Choroid plexus epithelial cell (primary cell): ENCODE results near the gene MYH16.
"Not testable (repeated sequence)": the region's sequence is repeated elsewhere in the genome, so short reads cannot be mapped to it uniquely, and the experiment has no call there.

Experiments used
- DNase-seq: peaks from one replicate; pipeline ENCODE4 v3.0.0-alpha.2; 2010; ENCODE audit warnings: low read depth
- H3K4me3 ChIP-seq: 2 replicates; pipeline ENCODE4 v1.5.1; 2011; ENCODE audit warnings: low read depth, mild to moderate bottlenecking, control low read depth, low read length, moderate library complexity
- TF ChIP-seq, protein P1 (sequence below): conservative IDR thresholded peaks from 2 replicates; pipeline ENCODE4 v1.5.1; 2011; ENCODE audit warnings: low read depth, mild to moderate bottlenecking, control low read depth, inconsistent platforms, low read length, moderate library complexity

MYH16 gene

DNA sequence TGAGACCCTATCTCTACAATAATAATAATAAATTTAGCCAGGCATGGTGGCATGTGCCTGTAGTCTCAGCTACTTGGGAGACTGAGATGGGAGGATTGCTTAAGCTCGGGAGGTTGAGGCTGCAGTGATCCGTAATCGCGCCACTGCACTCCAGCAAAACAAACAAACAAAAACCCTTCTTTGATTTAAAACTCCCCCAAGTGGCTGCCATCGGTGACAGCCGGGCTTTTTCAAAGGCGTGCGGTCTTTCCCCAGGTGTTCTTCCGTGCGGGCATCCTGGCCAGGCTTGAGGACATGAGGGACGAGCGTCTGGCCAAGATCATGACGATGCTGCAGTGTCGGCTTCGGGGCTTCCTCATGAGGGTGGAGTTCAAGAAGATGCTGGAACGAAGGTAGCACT lies 1.9 kb upstream of the MYH16 start:
- TF ChIP-seq, protein P1, sequence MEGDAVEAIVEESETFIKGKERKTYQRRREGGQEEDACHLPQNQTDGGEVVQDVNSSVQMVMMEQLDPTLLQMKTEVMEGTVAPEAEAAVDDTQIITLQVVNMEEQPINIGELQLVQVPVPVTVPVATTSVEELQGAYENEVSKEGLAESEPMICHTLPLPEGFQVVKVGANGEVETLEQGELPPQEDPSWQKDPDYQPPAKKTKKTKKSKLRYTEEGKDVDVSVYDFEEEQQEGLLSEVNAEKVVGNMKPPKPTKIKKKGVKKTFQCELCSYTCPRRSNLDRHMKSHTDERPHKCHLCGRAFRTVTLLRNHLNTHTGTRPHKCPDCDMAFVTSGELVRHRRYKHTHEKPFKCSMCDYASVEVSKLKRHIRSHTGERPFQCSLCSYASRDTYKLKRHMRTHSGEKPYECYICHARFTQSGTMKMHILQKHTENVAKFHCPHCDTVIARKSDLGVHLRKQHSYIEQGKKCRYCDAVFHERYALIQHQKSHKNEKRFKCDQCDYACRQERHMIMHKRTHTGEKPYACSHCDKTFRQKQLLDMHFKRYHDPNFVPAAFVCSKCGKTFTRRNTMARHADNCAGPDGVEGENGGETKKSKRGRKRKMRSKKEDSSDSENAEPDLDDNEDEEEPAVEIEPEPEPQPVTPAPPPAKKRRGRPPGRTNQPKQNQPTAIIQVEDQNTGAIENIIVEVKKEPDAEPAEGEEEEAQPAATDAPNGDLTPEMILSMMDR, result peak; percentile 4
- H3K4me3 ChIP-seq, result no peak overlapping the region
- DNase-seq, result no peak

- not testable (repeated sequence) for H3K4me3 ChIP-seq, DNase-seq
Observed at GRCh38 chr7:99273561-99273960, 922 bp downstream of the MYH16 start.

GRCh38 chr7:99274908-99275307 lies 2.3 kb downstream of the MYH16 start:
- not testable (repeated sequence) for H3K4me3 ChIP-seq, DNase-seq

- TF ChIP-seq, protein P1, result no peak
- no peak overlapping the region for H3K4me3 ChIP-seq
- DNase-seq, result no peak
Observed at GRCh38 chr7:99275496-99275895, 2.9 kb downstream of the MYH16 start.

DNA sequence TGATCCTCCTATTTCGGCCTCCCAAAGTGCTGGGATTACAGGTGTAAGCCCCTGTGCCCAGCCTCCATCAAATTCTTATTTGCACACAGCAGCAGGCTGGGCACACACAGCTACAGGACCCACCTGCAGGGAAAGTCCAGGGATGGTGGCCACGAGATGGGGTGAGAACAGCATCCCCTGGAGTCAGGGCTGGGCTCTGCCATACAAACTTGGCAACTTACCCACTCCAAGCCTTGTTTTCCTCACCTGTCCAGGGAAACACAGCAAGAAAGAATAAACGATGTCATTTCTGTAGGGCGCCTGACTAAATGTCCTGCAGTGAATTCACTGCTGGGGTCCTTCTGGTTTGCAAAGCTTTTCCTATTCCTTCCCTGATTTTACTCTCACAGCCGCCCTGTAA lies 5.5 kb downstream of the MYH16 start:
- TF ChIP-seq, protein P1, result peak; percentile 31
- no peak for DNase-seq
- no peak overlapping the region for H3K4me3 ChIP-seq

DNA sequence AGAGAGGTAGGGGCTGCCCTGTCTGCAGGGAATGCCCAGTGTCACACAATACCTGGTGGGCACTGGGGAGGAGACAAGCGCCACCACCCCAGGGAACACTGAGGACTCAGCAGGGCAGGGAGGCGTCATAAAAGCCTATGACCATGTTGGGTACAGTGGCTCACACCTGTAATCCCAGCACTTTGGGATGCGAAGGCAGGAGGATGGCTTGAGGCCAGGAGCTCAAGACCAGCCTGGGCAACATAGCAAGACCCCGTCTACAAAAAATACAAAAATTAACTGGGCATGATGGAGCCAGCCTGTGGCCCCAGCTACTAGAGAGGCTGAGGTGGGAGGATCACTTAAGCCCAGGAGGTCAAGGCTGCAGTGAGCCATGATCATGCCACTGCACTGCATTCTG lies 11.5 kb downstream of the MYH16 start:
- not testable (repeated sequence) for H3K4me3 ChIP-seq, DNase-seq

DNA sequence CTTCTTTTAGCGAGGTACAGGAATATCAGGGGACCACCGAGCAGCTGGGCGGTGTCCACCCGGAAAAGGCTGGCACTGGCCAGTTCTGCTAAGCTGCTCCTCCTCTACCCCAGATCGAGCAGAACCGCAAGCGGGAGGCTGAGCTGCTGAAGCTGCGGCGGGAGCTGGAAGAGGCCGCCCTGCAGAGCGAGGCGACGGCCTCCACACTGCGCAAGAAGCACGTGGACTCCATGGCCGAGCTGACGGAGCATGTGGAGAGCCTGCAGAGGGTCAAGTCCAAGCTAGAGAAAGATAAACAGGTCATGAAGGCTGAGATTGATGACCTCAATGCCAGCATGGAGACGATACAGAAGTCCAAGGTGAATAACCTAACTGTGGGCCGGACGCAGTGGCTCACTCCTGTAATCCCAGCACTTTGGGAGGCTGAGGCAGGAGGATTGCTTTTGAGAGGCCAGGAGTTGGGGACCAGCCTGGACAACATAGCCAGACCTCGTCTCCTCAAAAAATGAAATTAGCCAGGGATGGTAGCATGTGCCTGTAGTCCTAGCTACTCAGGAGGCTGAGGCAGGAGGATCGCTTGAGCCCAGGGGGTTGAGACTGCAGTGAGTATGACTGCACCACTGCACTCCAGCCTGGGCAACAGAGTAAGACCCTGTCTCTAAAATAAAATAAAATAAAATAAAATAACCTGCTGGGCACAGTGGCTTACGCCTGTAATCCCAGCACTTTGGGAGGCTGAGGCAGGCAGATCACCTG lies 15.3 kb downstream of the MYH16 start:
- no peak overlapping the region for H3K4me3 ChIP-seq
- DNase-seq, result no peak
- TF ChIP-seq, protein P1, result no peak

DNA sequence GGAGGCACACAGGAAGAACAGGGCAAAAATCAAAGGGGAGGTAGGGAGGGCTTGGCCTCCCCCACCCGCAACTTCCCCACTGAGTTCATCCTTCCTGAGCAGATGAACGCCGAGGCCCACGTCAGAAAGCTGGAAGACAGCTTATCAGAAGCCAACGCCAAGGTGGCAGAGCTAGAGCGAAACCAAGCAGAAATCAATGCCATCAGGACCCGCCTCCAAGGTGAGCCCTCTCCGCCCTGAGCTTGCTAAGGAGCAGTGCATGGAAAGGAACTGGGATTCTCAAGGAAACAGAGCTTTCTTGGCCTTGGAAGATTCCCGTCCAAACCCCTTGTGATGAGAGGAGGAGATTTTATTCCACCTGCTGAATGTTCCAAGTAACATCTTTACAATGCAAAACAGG lies 16.5 kb downstream of the MYH16 start:
- no peak overlapping the region for H3K4me3 ChIP-seq
- TF ChIP-seq, protein P1, result no peak
- no peak for DNase-seq

DNA sequence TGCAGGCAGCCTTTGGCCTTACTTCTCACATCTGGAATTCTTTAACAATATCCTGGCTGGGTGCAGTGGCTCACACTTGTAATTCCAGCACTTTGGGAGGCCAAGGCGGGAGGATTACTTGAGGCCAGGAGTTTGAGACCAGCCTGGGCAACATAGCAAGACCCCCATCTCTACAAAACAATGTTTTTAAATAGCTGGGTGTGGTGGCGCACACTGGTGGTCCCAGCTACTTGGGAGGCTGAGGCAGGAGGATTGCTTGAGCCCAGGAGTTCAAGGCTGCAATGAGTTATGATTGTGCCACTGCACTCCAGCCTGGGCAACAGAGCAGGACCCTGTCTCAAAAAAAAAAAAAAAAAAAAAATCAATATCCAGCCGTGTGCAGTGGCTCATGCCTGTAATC lies 17.5 kb downstream of the MYH16 start:
- H3K4me3 ChIP-seq, DNase-seq: not testable (repeated sequence)
